CD14-positive monocyte (primary cell): ENCODE results near the gene MTMR1. TPM values are rescaled to one million over a fixed set of nuclear protein-coding genes. Genes with fewer than 3 reads are reported as not detected.
A peak's percentile ranks its signal among the peaks of the same experiment; 100 is the strongest.

Experiments used
- DNase-seq, 3 donors: peaks; one replicate each; pipeline ENCODE4 v3.0.0-alpha.2; 2011 to 2022
- H2AFZ ChIP-seq: 2 replicates; pipeline ENCODE4 v1.6.0; 2012; ENCODE audit warnings: mild to moderate bottlenecking, low read depth, low read length, inconsistent platforms; ENCODE audit not compliant: insufficient read depth, poor library complexity, severe bottlenecking
- H3K27ac ChIP-seq, 2 donors: 1 replicate in 1 of 2; 2 replicates in 1 of 2; pipeline ENCODE4 v1.5.1; 2012 to 2013; ENCODE audit warnings: low read length in 2 of 2, control low read depth in 1 of 2, inconsistent platforms in 1 of 2, low read depth in 1 of 2, mild to moderate bottlenecking in 1 of 2
- H3K27me3 ChIP-seq, 2 donors: one replicate each; pipeline versions ENCODE4 v1.6.0 to v1.6.1; 2011 to 2013; ENCODE audit warnings: low read length in 2 of 2; ENCODE audit not compliant: control insufficient read depth in 2 of 2, insufficient read depth in 2 of 2
- H3K36me3 ChIP-seq, 2 donors: replicated peaks in 1 of 2; 1 replicate in 1 of 2; 2 replicates in 1 of 2; pipeline versions ENCODE4 v1.5.1 to v1.6.1; 2012 to 2013; ENCODE audit warnings: low read length in 2 of 2, control low read depth in 1 of 2, inconsistent platforms in 1 of 2, mild to moderate bottlenecking in 1 of 2; ENCODE audit not compliant: insufficient read depth in 2 of 2, control insufficient read depth in 1 of 2
- H3K4me1 ChIP-seq, 2 donors: 1 replicate in 1 of 2; 2 replicates in 1 of 2; pipeline versions ENCODE4 v1.5.1 to v1.6.1; 2012 to 2013; ENCODE audit warnings: low read length in 2 of 2, control low read depth in 1 of 2, inconsistent platforms in 1 of 2, mild to moderate bottlenecking in 1 of 2, moderate library complexity in 1 of 2; ENCODE audit not compliant: insufficient read depth in 2 of 2, control insufficient read depth in 1 of 2
- H3K4me2 ChIP-seq: replicated peaks from 2 replicates; pipeline ENCODE3; 2012; ENCODE audit warnings: low read length, moderate library complexity, mild to moderate bottlenecking; ENCODE audit not compliant: poor library complexity, severe bottlenecking; ENCODE audit errors: extremely low read depth
- H3K4me3 ChIP-seq, 3 experiments: fragments of 200-600 bp in 1 of 3; sonication (generic) in 1 of 3; replicated peaks in 1 of 3; 1 replicate in 2 of 3; 2 replicates in 1 of 3; pipeline ENCODE4 v1.5.1; 2011 to 2013; ENCODE audit warnings: low read length in 3 of 3, mild to moderate bottlenecking in 3 of 3, control low read depth in 2 of 3, low read depth in 2 of 3, inconsistent platforms in 1 of 3, moderate library complexity in 1 of 3
- H3K79me2 ChIP-seq: 2 replicates; pipeline ENCODE4 v1.6.0; 2012; ENCODE audit warnings: mild to moderate bottlenecking, control low read depth, inconsistent platforms, low read length, moderate library complexity; ENCODE audit not compliant: insufficient read depth
- H3K9ac ChIP-seq: 2 replicates; pipeline ENCODE4 v1.6.0; 2017; ENCODE audit warnings: low read length, mild to moderate bottlenecking; ENCODE audit not compliant: insufficient read depth, poor library complexity, severe bottlenecking
- H3K9me3 ChIP-seq, 2 donors: replicated peaks in 1 of 2; 1 replicate in 1 of 2; 2 replicates in 1 of 2; pipeline versions ENCODE4 v1.5.1 to v1.6.1; 2012 to 2013; ENCODE audit warnings: low read length in 2 of 2, control low read depth in 1 of 2; ENCODE audit not compliant: control insufficient read depth in 1 of 2, insufficient read depth in 1 of 2
- H4K20me1 ChIP-seq: 2 replicates; pipeline ENCODE4 v1.6.0; 2012; ENCODE audit warnings: mild to moderate bottlenecking, low read length, control low read depth, moderate library complexity; ENCODE audit not compliant: insufficient read depth
- H3K27ac Mint-ChIP-seq, 7 donors: one replicate each; pipeline ENCODE4 v1.8.0; 2020; ENCODE audit warnings: mild to moderate bottlenecking in 7 of 7, mixed read lengths in 7 of 7, moderate library complexity in 6 of 7, inconsistent platforms in 2 of 7
- H3K27me3 Mint-ChIP-seq, 3 donors: one replicate each; pipeline ENCODE4 v1.8.0; 2021 to 2022; ENCODE audit warnings: low read depth in 3 of 3, mild to moderate bottlenecking in 3 of 3, mixed read lengths in 3 of 3, moderate library complexity in 3 of 3, inconsistent platforms in 1 of 3
- H3K36me3 Mint-ChIP-seq, 2 donors: one replicate each; pipeline ENCODE4 v1.8.0; 2020; ENCODE audit warnings: mixed read lengths in 2 of 2, inconsistent platforms in 1 of 2, mild to moderate bottlenecking in 1 of 2
- H3K4me1 Mint-ChIP-seq: one replicate; pipeline ENCODE4 v1.8.0; 2020; ENCODE audit warnings: mild to moderate bottlenecking, mixed read lengths
- H3K4me3 Mint-ChIP-seq, 2 donors: one replicate each; pipeline ENCODE4 v1.8.0; 2020; ENCODE audit warnings: mild to moderate bottlenecking in 2 of 2, mixed read lengths in 2 of 2, moderate library complexity in 1 of 2
- H3K9me3 Mint-ChIP-seq, 7 donors: one replicate each; pipeline ENCODE4 v1.8.0; 2020 to 2022; ENCODE audit warnings: mixed read lengths in 7 of 7, mild to moderate bottlenecking in 6 of 7, moderate library complexity in 6 of 7, inconsistent platforms in 2 of 7
- WGBS: methylation state at CpG from one replicate; pipeline ENCODE4 v1.1.5; 2013; ENCODE audit warnings: missing lambda C conversion rate; ENCODE audit not compliant: insufficient coverage; 5-methylcytosine and 5-hydroxymethylcytosine counted together
- intact Hi-C, 2 donors: fragments of 100-400 bp; cut with micrococcal nuclease; formaldehyde crosslinking; loops; one replicate each; pipeline versions ENCODE4 v1.15.0 to v1.15.1; 2023
- polyA plus RNA-seq, 3 donors: library from polyadenylated mRNA; depleted of rRNA in 1 of 3; unstranded in 2 of 3; stranded (reverse) in 1 of 3; fragments of 300-500 nt in 2 of 3; fragments of >200 nt in 1 of 3; fragmentation: Illumina TruSeq in 2 of 3; gene quantifications; 1 replicate in 2 of 3; 2 replicates in 1 of 3; pipeline ENCODE4 v1.2.3, GENCODE V29; 2012 to 2021
- TF ChIP-seq, protein P1 (sequence below): fragments of 200-600 bp; IDR thresholded peaks from one replicate; pipeline ENCODE4 v1.8.0; 2022; ENCODE audit warnings: antibody characterized with exemption, mild to moderate bottlenecking

MTMR1 gene
- polyA plus RNA-seq, 3 donors: 5.8 to 16.6 (median 6.1) TPM

DNA sequence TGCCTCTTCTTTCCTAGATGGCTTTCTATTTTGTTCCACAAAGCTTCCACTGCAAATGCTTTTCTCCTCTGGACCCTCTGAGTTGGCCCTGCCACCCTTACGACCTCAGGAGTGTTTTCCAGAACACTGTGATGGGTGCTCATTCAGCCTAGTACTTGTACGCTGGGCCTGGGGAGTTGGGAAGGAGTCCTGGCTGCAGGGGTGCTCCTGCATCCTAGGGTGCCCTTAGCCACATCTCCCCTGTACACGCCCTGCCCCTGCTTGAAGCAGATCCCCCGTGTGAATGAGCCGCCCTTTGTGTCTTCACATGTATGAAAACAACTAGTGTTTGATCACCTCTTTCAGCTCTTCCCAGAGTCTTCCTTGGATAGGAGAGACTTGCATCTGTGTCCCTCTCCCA, 64.2 kb downstream of the MTMR1 start:
- Histone ChIP-seq H2AFZ (no peak overlapping the region), H3K4me1 (no peaks in the 10 kb centered on the region), H3K27me3 (no peaks in the 10 kb centered on the region), H3K36me3 (peaks cover 21 to 63% of the 10 kb centered on the region in 2 donors), H3K4me3 (no peak overlapping the region), H3K9me3 (no peaks in the 10 kb centered on the region), H3K9ac (no peak overlapping the region), H3K27ac (no peak overlapping the region), H3K79me2 (no peaks in the 10 kb centered on the region), H3K4me2 (no peak overlapping the region), H4K20me1 (no peaks in the 10 kb centered on the region)
- H3K36me3 Mint-ChIP-seq: peaks cover 31 to 38% of the 10 kb centered on the region in 2 donors
- intact Hi-C loops: no loop called here
- no peak overlapping the region for H3K4me3 Mint-ChIP-seq
- H3K9me3 Mint-ChIP-seq: peaks cover 0 to 2% (median 0%) of the 10 kb centered on the region in 7 donors
- WGBS: no CpG with 5 or more reads among the region's 5 CpGs
- no peaks in the 10 kb centered on the region for H3K4me1 Mint-ChIP-seq
- peaks cover 0 to 3% (median 0%) of the 10 kb centered on the region in 3 donors for H3K27me3 Mint-ChIP-seq
- H3K27ac Mint-ChIP-seq: peak overlapping the region in 2 of 7 donors; percentile 17 to 24
- TF ChIP-seq, protein P1, sequence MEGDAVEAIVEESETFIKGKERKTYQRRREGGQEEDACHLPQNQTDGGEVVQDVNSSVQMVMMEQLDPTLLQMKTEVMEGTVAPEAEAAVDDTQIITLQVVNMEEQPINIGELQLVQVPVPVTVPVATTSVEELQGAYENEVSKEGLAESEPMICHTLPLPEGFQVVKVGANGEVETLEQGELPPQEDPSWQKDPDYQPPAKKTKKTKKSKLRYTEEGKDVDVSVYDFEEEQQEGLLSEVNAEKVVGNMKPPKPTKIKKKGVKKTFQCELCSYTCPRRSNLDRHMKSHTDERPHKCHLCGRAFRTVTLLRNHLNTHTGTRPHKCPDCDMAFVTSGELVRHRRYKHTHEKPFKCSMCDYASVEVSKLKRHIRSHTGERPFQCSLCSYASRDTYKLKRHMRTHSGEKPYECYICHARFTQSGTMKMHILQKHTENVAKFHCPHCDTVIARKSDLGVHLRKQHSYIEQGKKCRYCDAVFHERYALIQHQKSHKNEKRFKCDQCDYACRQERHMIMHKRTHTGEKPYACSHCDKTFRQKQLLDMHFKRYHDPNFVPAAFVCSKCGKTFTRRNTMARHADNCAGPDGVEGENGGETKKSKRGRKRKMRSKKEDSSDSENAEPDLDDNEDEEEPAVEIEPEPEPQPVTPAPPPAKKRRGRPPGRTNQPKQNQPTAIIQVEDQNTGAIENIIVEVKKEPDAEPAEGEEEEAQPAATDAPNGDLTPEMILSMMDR: no peak
- DNase-seq: no peak

DNA sequence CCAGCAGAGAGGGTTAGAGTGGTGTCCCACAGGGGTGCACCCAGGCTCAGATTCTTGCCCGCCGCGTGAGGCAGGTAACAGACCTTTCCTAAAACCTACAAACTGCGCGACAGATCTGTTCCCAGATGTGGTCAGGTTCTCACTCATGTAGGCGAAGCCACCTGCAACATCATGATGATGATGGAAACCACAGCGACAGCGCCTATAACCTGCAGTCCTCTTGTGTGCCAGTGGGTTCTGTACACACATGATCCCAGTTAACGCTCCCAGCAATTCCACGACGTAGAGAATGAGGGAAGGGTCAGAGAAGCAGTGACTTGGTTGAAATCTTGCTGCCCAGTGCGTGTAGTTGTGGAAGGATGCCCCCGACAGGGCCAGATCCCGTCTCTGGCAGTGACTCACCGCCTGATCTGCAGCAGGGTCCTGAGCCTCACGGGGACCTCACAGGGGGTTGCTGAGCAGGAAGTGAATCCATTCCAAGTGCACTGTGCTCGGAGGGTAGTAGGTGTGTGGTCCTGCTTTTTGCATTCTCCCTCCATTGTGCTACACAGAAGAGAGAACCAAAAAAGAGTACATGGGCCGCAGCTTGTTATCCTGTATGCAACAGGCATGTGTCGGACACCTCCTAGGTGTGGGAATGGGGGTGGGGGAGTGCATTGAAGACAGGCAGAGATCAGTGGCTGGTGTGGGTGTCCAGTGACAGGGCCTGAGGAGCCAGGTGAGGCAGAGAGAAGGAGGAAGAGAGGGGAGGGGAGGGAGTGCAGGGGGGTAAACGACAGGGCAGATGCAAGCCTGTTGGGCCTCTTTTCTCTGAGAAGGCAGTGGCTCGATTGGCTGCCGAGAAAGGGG, 66.6 kb downstream of the MTMR1 start:
- Mint-ChIP-seq H3K4me1 (no peaks in the 10 kb centered on the region), H3K27ac (no peak overlapping the region), H3K9me3 (peaks cover 0 to 2% (median 0%) of the 10 kb centered on the region in 7 donors), H3K4me3 (no peak overlapping the region), H3K27me3 (peaks cover 0 to 3% (median 0%) of the 10 kb centered on the region in 3 donors), H3K36me3 (peaks cover 34 to 38% of the 10 kb centered on the region in 2 donors)
- Histone ChIP-seq H3K9ac (no peak overlapping the region), H3K27me3 (no peaks in the 10 kb centered on the region), H2AFZ (no peak overlapping the region), H3K9me3 (no peaks in the 10 kb centered on the region), H3K27ac (no peak overlapping the region), H3K36me3 (peaks cover 16 to 55% of the 10 kb centered on the region in 2 donors), H4K20me1 (no peaks in the 10 kb centered on the region), H3K4me1 (no peaks in the 10 kb centered on the region), H3K4me3 (no peak overlapping the region), H3K4me2 (no peak overlapping the region), H3K79me2 (no peaks in the 10 kb centered on the region)
- TF ChIP-seq, protein P1: no peak
- WGBS: no CpG with 5 or more reads among the region's 22 CpGs
- intact Hi-C loops: no loop called here
- DNase-seq: no peak
